ENCODE data around the gene IQSEC3.

Gene IQSEC3

DNA sequence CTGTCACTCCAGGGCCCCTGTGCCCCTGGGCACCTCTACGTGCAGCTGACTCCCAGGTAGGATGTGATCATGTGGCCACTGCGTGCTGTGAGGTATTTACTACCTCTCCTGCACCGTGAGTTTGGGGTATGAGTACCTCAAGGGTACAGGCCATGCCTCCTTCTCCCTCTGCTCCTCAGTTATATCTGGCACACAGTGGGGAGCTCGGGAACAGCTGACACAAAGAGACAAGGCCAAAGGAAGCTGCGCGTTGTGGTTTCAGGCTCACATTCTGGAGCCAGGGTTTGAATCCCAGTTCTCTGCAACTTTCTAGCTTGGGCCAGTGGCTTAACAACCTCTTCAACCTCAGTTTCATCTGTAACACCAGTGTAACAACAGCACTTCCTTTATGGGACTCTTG lies 155.2 kb downstream of the IQSEC3 start:
- no peak overlapping the region for H3K4me2 ChIP-seq
- no peak overlapping the region for H3K27ac ChIP-seq
- H3K9ac ChIP-seq: no peak overlapping the region

DNA sequence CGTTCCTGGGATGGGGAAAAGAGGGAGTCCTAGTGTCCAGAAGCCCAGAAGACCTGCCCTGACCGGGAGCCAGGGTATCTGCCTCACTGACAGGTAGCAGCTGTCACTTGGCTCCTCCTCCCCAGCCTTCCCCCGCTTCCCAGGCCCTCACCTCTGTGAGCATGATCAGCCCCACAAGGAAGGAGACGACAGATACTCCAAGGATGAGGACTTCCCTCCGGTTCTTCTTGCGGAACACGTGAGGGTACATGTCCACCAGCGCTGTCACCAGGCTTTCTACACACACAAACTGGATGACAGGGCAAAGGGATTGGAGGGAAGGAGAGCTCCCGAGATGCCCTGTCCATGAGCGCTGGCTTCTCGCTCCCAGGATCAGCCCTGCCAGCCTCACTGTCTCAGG lies 157.3 kb downstream of the IQSEC3 start:
- no peak overlapping the region for H3K27ac ChIP-seq
- H3K4me3 ChIP-seq (IDR thresholded peaks at IDR 0.05; ENCODE audit: insufficient read depth, low read depth, low read length): no peak overlapping the region
- no peak overlapping the region for H3K9ac ChIP-seq
- TF ChIP-seq, protein P1, sequence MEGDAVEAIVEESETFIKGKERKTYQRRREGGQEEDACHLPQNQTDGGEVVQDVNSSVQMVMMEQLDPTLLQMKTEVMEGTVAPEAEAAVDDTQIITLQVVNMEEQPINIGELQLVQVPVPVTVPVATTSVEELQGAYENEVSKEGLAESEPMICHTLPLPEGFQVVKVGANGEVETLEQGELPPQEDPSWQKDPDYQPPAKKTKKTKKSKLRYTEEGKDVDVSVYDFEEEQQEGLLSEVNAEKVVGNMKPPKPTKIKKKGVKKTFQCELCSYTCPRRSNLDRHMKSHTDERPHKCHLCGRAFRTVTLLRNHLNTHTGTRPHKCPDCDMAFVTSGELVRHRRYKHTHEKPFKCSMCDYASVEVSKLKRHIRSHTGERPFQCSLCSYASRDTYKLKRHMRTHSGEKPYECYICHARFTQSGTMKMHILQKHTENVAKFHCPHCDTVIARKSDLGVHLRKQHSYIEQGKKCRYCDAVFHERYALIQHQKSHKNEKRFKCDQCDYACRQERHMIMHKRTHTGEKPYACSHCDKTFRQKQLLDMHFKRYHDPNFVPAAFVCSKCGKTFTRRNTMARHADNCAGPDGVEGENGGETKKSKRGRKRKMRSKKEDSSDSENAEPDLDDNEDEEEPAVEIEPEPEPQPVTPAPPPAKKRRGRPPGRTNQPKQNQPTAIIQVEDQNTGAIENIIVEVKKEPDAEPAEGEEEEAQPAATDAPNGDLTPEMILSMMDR (conservative IDR thresholded peaks at IDR 0.05; ENCODE audit: low read depth, low read length): no peak
- no peak overlapping the region for H3K4me2 ChIP-seq
- peaks cover 10% of the 10 kb centered on the region; the same call in 1 of the 2 replicates for H3K27me3 ChIP-seq (ENCODE audit: insufficient read depth, low read depth)
- H4K20me1 ChIP-seq (ENCODE audit: insufficient read depth): no peaks in the 10 kb centered on the region
- no peak overlapping the region for H2AFZ ChIP-seq (ENCODE audit: low read depth)
- no peaks in the 10 kb centered on the region for H3K36me3 ChIP-seq (ENCODE audit: insufficient read depth)
- no peaks in the 10 kb centered on the region for H3K4me1 ChIP-seq (ENCODE audit: low read depth, poor library complexity, severe bottlenecking)
- no peaks in the 10 kb centered on the region for H3K79me2 ChIP-seq (ENCODE audit: insufficient read depth, low read depth)

More for the DNA sequence above, 155.2 kb downstream of the IQSEC3 start:
- H3K36me3 ChIP-seq (ENCODE audit: insufficient read depth): no peaks in the 10 kb centered on the region
- TF ChIP-seq, protein P1 (conservative IDR thresholded peaks at IDR 0.05; ENCODE audit: low read depth, low read length): no peak
- no peaks in the 10 kb centered on the region for H3K4me1 ChIP-seq (ENCODE audit: low read depth, poor library complexity, severe bottlenecking)
- peaks cover 9% of the 10 kb centered on the region; the same call in 1 of the 2 replicates for H3K27me3 ChIP-seq (ENCODE audit: insufficient read depth, low read depth)
- no peak overlapping the region for H2AFZ ChIP-seq (ENCODE audit: low read depth)
- no peaks in the 10 kb centered on the region for H3K79me2 ChIP-seq (ENCODE audit: insufficient read depth, low read depth)
- no peak overlapping the region for H3K4me3 ChIP-seq (IDR thresholded peaks at IDR 0.05; ENCODE audit: insufficient read depth, low read depth, low read length)
- H4K20me1 ChIP-seq (ENCODE audit: insufficient read depth): no peaks in the 10 kb centered on the region

DNA sequence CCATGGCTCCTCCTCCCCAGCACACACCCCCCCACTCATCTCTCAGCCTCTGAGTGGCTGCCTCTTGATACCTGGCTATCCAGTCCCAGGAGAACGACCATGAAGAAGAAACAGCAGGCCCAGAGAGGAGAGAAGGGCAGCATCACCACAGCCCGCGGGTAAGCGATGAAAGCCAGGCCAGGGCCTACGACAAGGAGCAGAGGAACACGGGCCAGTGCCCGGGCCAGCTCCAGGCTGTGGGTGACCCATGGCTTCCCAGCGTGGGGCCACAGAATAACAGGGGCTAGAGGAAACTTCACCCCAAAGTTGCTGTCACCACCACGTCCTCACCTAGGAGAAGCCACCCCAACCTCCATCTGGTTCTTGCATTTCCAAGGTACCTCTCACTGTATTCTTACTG lies 157.8 kb downstream of the IQSEC3 start:
- no peak overlapping the region for H3K4me3 ChIP-seq (IDR thresholded peaks at IDR 0.05; ENCODE audit: insufficient read depth, low read depth, low read length)
- H3K36me3 ChIP-seq (ENCODE audit: insufficient read depth): no peaks in the 10 kb centered on the region
- no peaks in the 10 kb centered on the region for H4K20me1 ChIP-seq (ENCODE audit: insufficient read depth)
- H3K79me2 ChIP-seq (ENCODE audit: insufficient read depth, low read depth): no peaks in the 10 kb centered on the region
- no peak overlapping the region for H3K27ac ChIP-seq
- no peak overlapping the region for H3K4me2 ChIP-seq
- H3K27me3 ChIP-seq (ENCODE audit: insufficient read depth, low read depth): peaks cover 10% of the 10 kb centered on the region; the same call in 1 of the 2 replicates
- TF ChIP-seq, protein P1 (conservative IDR thresholded peaks at IDR 0.05; ENCODE audit: low read depth, low read length): no peak
- H3K4me1 ChIP-seq (ENCODE audit: low read depth, poor library complexity, severe bottlenecking): no peaks in the 10 kb centered on the region
- H2AFZ ChIP-seq (ENCODE audit: low read depth): no peak overlapping the region
- H3K9ac ChIP-seq: no peak overlapping the region

DNA sequence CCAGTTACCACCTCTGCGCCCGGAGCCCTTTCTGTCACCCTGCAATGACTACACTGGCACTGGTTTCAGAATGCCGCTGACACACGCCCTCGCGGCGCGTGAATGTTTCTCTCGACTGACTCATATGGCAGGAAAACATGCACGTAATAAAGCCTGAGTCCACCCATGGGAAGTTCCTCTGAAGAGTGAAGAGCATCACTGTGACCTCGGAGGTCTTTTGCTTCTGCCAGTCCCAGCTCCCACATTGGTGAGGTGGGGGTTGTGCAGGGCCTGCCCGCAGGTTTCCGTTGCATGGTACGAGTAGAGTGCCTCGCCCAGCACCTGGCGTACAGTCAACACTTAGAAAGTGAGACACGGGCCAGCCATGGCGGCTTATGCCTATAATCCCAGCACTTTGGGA lies 158.4 kb downstream of the IQSEC3 start:
- H3K27me3 ChIP-seq (ENCODE audit: insufficient read depth, low read depth): peaks cover 10% of the 10 kb centered on the region; the same call in 1 of the 2 replicates

More for the DNA sequence above, 158.4 kb downstream of the IQSEC3 start:
- Histone ChIP-seq H4K20me1 (ENCODE audit: insufficient read depth) (no peaks in the 10 kb centered on the region), H3K27ac (no peak overlapping the region), H3K9ac (no peak overlapping the region), H3K36me3 (ENCODE audit: insufficient read depth) (no peaks in the 10 kb centered on the region), H3K79me2 (ENCODE audit: insufficient read depth, low read depth) (no peaks in the 10 kb centered on the region), H2AFZ (ENCODE audit: low read depth) (no peak overlapping the region), H3K4me3 (IDR thresholded peaks at IDR 0.05; ENCODE audit: insufficient read depth, low read depth, low read length) (no peak overlapping the region), H3K4me2 (no peak overlapping the region), H3K4me1 (ENCODE audit: low read depth, poor library complexity, severe bottlenecking) (no peaks in the 10 kb centered on the region)
- TF ChIP-seq, protein P1 (conservative IDR thresholded peaks at IDR 0.05; ENCODE audit: low read depth, low read length): no peak
